HepG2 (cell line): ENCODE results near the gene HES7. TPM values are rescaled to one million over a fixed set of nuclear protein-coding genes. Genes with fewer than 3 reads are reported as not detected.

Experiments
- AKNA ChIP-seq: sonication (generic); formaldehyde crosslinking; IDR thresholded peaks from 2 replicates; pipeline ENCODE4 v1.4.0; 2020; ENCODE audit warnings: missing genetic modification reagents, borderline replicate concordance
- NR2F2 ChIP-seq: IDR thresholded peaks from 2 replicates; pipeline ENCODE4 v1.6.1; 2012; ENCODE audit warnings: low read depth, inconsistent platforms, borderline replicate concordance
- SMAD3 ChIP-seq: sonication (generic); formaldehyde crosslinking; IDR thresholded peaks from 2 replicates; pipeline ENCODE4 v1.4.0; 2020; ENCODE audit warnings: missing genetic modification reagents
- ZBTB26 ChIP-seq: IDR thresholded peaks from 2 replicates; pipeline ENCODE4 v1.6.1; 2016; ENCODE audit warnings: missing compliant biosample characterization, missing genetic modification reagents, borderline replicate concordance
- ZC3H4 ChIP-seq: sonication (generic); formaldehyde crosslinking; IDR thresholded peaks from 2 replicates; pipeline ENCODE4 v1.4.0; 2020; ENCODE audit warnings: missing genetic modification reagents, borderline replicate concordance
- ZNF407 ChIP-seq: sonication (generic); formaldehyde crosslinking; IDR thresholded peaks from one replicate; pipeline ENCODE4 v1.5.1; 2020; ENCODE audit warnings: mild to moderate bottlenecking, missing genetic modification reagents; ENCODE audit errors: not compliant biosample characterization
- ZNF501 ChIP-seq: sonication (generic); formaldehyde crosslinking; IDR thresholded peaks from 2 replicates; pipeline ENCODE4 v1.5.1; 2020; ENCODE audit warnings: mild to moderate bottlenecking, moderate library complexity, missing genetic modification reagents
- polyA plus RNA-seq, 8 experiments: library from polyadenylated mRNA; depleted of rRNA in 3 of 8; stranded (reverse) in 7 of 8; unstranded in 1 of 8; fragments of >200 nt; fragmentation: Illumina TruSeq in 4 of 8; extraction: Trizol in 4 of 8; gene quantifications; 2 replicates each; pipeline versions ENCODE4 v1.2.1 to v1.2.3, GENCODE V29; 2011 to 2016; ENCODE audit warnings: low read depth in 4 of 8, missing spikeins in 1 of 8, mixed read lengths in 1 of 8; ENCODE audit not compliant: insufficient read depth in 1 of 8
- total RNA-seq, 5 experiments: library from RNA; depleted of rRNA; stranded (reverse); fragments of >200 nt; fragmentation: Illumina TruSeq; extraction: Trizol; gene quantifications; 2 replicates each; pipeline ENCODE4 v1.2.3, GENCODE V29; 2016; ENCODE audit warnings: low read depth in 1 of 5

The HES7 gene
- total and polyA plus RNA-seq, 2 of the 13 experiments (the other 11 are each of a cell fraction or from before 2014, with no cell fraction given), result not detected

GRCh38 chr17:8138672-8139371, 14.9 kb upstream of the HES7 start (continued):
- TF ChIP-seq ZNF407 (CRISPR knock-in tag) (no peak), ZBTB26 (CRISPR knock-in tag) (peak; percentile 93; the same call in 1 of the 2 replicates), ZC3H4 (CRISPR knock-in tag) (no peak), SMAD3 (CRISPR knock-in tag) (peak; percentile 89; the same call in 1 of the 2 replicates), NR2F2 (no peak), ZNF501 (CRISPR knock-in tag) (peak; percentile 87), AKNA (CRISPR knock-in tag) (no peak)
